CD4-positive, alpha-beta T cell (primary cell): ENCODE measurements around the gene FBXL13. TPM values are rescaled to one million over a fixed set of nuclear protein-coding genes. Genes with fewer than 3 reads are reported as not detected.
"Not testable (repeated sequence)": the region's sequence is repeated elsewhere in the genome, so short reads cannot be mapped to it uniquely, and the experiment has no call there.

ENCODE experiments used
- ATAC-seq: fragments of 200-7000 bp; cut with Tn5 transposase; one replicate; pipeline ENCODE4 v1.10.0; 2022; ENCODE audit warnings: mild to moderate bottlenecking; ENCODE audit not compliant: poor library complexity
- CTCF ChIA-PET: fragments of 350-600 bp; sonication (Branson Sonifier 250); formaldehyde crosslinking; loops from one replicate; lab custom pipeline; 2021; ENCODE audit warnings: antibody characterized with exemption, inconsistent platforms; lab: Charles Lee
- POLR2A ChIA-PET: fragments of 350-600 bp; sonication (Branson Sonifier 250); formaldehyde crosslinking; loops from one replicate; lab custom pipeline; 2021; ENCODE audit warnings: antibody characterized with exemption, inconsistent platforms; lab: Charles Lee
- DNase-seq, 14 experiments: peaks; one replicate each; pipeline ENCODE4 v3.0.0-alpha.2; 2013 to 2020; ENCODE audit warnings: mixed read lengths in 2 of 14
- H3K27ac ChIP-seq, 2 donors: one replicate each; pipeline versions ENCODE4 v1.5.1 to v1.7.0; 2013; ENCODE audit warnings: low read length in 2 of 2, low read depth in 1 of 2, mild to moderate bottlenecking in 1 of 2
- H3K27me3 ChIP-seq, 2 experiments: 1 replicate in 1 of 2; 2 replicates in 1 of 2; pipeline versions ENCODE4 v1.6.1 to v1.7.0; 2013; ENCODE audit warnings: low read length in 2 of 2, control low read depth in 1 of 2, mild to moderate bottlenecking in 1 of 2, moderate library complexity in 1 of 2; ENCODE audit not compliant: insufficient read depth in 2 of 2, control insufficient read depth in 1 of 2
- H3K36me3 ChIP-seq: one replicate; pipeline ENCODE4 v1.6.1; 2013; ENCODE audit warnings: low read length, control low read depth; ENCODE audit not compliant: insufficient read depth
- H3K4me1 ChIP-seq: one replicate; pipeline ENCODE4 v1.6.1; 2013; ENCODE audit warnings: low read length, control low read depth; ENCODE audit not compliant: insufficient read depth
- H3K4me3 ChIP-seq: one replicate; pipeline ENCODE4 v1.5.1; 2013; ENCODE audit warnings: mild to moderate bottlenecking, low read length, moderate library complexity
- H3K9me3 ChIP-seq, 2 experiments: 1 replicate in 1 of 2; 2 replicates in 1 of 2; pipeline versions ENCODE4 v1.6.1 to v1.7.0; 2013; ENCODE audit warnings: low read length in 2 of 2, mild to moderate bottlenecking in 2 of 2, control low read depth in 1 of 2, moderate library complexity in 1 of 2; ENCODE audit not compliant: control insufficient read depth in 1 of 2, insufficient read depth in 1 of 2
- H3K27ac Mint-ChIP-seq: one replicate; pipeline ENCODE4 v1.8.0; 2020; ENCODE audit warnings: mixed read lengths
- H3K27me3 Mint-ChIP-seq: one replicate; pipeline ENCODE4 v1.8.0; 2021; ENCODE audit warnings: mixed read lengths
- H3K36me3 Mint-ChIP-seq: one replicate; pipeline ENCODE4 v1.8.0; 2021; ENCODE audit warnings: low read depth, mixed read lengths
- H3K4me1 Mint-ChIP-seq: one replicate; pipeline ENCODE4 v1.8.0; 2021; ENCODE audit warnings: low read depth, mixed read lengths
- H3K4me3 Mint-ChIP-seq: one replicate; pipeline ENCODE4 v1.8.0; 2020; ENCODE audit warnings: mild to moderate bottlenecking, mixed read lengths
- H3K9me3 Mint-ChIP-seq: one replicate; pipeline ENCODE4 v1.8.0; 2020; ENCODE audit warnings: mixed read lengths
- intact Hi-C, 2 experiments: fragments of 100-400 bp; cut with DNase I in 1 of 2; cut with micrococcal nuclease in 1 of 2; formaldehyde crosslinking; loops; one replicate each; pipeline versions ENCODE4 v1.15.1 to v1.9.0; 2023 to 2025; cut with DNase I, micrococcal nuclease
- total RNA-seq, 174 experiments: library from RNA in 2 of 174; stranded (reverse) in 2 of 174; gene quantifications; one replicate each; pipeline ENCODE4 v1.2.3 and lab custom pipeline; 2021 to 2026
- TF ChIP-seq, protein P1 (sequence below): fragments of 200-600 bp; IDR thresholded peaks from one replicate; pipeline ENCODE4 v1.8.0; 2022; ENCODE audit warnings: antibody characterized with exemption, mild to moderate bottlenecking

Gene FBXL13
- total RNA-seq, 2 experiments from 2014 or later, result 0.89 to 1.4 TPM

DNA sequence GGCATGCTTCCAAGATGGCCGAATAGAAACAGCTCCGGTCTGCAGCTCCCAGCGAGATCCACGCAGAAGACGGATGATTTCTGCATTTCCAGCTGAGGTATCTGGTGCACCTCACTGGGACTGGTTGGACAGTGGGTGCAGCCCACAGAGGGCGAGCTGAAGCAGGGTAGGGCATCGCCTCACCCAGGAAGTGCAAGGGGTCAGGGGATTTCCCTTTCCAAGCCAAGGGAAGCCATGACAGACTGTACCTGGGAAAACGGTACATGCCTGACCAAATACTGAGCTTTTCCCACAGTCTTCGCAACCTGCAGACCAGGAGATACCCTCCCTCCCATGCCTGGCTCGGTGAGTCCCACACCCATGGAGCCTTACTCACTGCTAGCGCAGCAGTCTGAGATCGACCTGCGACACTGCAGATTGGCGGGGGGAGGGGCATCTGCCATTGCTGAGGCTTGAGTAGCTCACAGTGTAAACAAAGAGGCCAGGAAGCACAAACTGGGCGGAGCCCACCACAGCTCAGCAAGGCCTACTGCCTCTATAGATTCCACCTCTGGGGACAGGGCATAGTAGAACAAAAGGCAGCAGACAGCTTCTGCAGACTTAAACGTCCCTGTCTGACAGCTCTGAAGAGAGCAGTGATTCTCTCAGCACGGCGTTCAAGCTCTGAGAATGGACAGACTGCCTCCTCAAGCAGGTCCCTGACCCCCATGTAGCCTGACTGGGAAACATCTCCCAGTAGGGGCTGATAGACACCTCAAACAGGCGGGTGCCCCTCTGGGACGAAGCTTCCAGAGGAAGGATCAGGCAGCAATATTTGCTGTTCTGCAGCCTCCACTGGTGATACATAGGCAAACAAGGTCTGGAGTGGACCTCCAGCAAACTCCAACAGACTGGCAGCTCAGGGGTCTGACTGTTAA lies 36.5 kb downstream of the FBXL13 start:
- H3K4me1 Mint-ChIP-seq, H3K27ac Mint-ChIP-seq: not testable (repeated sequence)
- peak in 3 of 14 experiments; percentile 3 to 13 (median 11) for DNase-seq

DNA sequence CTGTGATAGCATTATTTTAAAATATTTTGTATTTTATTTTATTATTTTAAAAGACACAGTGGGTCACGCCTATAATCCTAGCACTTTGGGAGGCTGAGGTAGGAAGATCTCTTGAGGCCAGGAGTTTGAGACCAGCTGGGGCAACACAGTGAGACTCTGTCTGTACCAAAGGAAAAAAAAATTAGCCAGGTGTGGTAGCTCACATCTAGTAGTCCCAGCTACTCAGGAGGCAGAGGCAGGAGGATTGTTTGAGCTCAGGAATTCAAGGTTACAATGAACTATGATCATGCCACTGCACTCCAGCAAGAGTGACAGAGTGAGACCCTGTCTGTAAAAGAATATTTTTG lies 37.1 kb downstream of the FBXL13 start:
- no peaks in the 10 kb centered on the region for H3K36me3 Mint-ChIP-seq
- POLR2A ChIA-PET, result interaction anchor here (1.2 kb wide), 1 partner anchor 8 kb away, joined by 3 read pairs; no protein-coding TSS in a partner anchor

More for the DNA sequence above, 36.5 kb downstream of the FBXL13 start:
- H3K4me3 ChIP-seq, H3K4me3 Mint-ChIP-seq, H3K36me3 ChIP-seq, H3K36me3 Mint-ChIP-seq, H3K27me3 Mint-ChIP-seq, H3K27ac ChIP-seq, H3K9me3 Mint-ChIP-seq, H3K9me3 ChIP-seq, ATAC-seq, intact Hi-C loops, H3K4me1 ChIP-seq, H3K27me3 ChIP-seq, CTCF ChIA-PET: not testable (repeated sequence)
- POLR2A ChIA-PET, result interaction anchor here (1.2 kb wide), 1 partner anchor 9 kb away, joined by 3 read pairs; no protein-coding TSS in a partner anchor

DNA sequence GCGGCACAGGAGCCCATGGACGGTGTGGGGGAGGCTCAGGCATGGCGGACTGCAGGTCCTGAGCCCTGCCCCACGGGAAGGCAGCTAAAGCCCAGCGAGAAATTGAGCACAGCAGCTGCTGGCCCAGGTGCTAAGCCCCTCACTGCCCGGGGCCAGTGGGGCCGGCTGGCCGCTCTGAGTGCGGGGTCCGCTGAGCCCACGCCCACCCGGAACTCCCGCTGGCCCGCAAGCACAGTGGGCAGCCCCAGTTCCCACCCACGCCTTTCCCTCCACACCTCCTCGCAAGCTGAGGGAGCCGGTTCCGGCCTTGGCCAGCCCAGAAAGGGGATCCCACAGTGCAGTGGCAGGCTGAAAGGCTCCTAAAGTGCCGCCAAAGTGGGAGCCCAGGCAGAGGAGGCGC lies 40.3 kb downstream of the FBXL13 start:
- H3K4me3 Mint-ChIP-seq, ATAC-seq, H3K4me1 ChIP-seq, POLR2A ChIA-PET, H3K36me3 ChIP-seq, DNase-seq, CTCF ChIA-PET, H3K4me3 ChIP-seq, H3K27me3 Mint-ChIP-seq, H3K27ac Mint-ChIP-seq, intact Hi-C loops, H3K9me3 Mint-ChIP-seq, H3K9me3 ChIP-seq, H3K27ac ChIP-seq, H3K36me3 Mint-ChIP-seq, H3K27me3 ChIP-seq, H3K4me1 Mint-ChIP-seq: not testable (repeated sequence)

More for the DNA sequence above, 37.1 kb downstream of the FBXL13 start:
- Mint-ChIP-seq H3K27me3 (no peaks in the 10 kb centered on the region), H3K4me3 (no peak overlapping the region), H3K4me1 (no peaks in the 10 kb centered on the region), H3K9me3 (peaks cover 2% of the 10 kb centered on the region), H3K27ac (no peak overlapping the region)
- Histone ChIP-seq H3K27ac (no peak overlapping the region), H3K36me3 (no peaks in the 10 kb centered on the region), H3K27me3 (no peaks in the 10 kb centered on the region), H3K9me3 (no peaks in the 10 kb centered on the region), H3K4me1 (peaks cover 7% of the 10 kb centered on the region), H3K4me3 (no peak overlapping the region)
- TF ChIP-seq, protein P1, sequence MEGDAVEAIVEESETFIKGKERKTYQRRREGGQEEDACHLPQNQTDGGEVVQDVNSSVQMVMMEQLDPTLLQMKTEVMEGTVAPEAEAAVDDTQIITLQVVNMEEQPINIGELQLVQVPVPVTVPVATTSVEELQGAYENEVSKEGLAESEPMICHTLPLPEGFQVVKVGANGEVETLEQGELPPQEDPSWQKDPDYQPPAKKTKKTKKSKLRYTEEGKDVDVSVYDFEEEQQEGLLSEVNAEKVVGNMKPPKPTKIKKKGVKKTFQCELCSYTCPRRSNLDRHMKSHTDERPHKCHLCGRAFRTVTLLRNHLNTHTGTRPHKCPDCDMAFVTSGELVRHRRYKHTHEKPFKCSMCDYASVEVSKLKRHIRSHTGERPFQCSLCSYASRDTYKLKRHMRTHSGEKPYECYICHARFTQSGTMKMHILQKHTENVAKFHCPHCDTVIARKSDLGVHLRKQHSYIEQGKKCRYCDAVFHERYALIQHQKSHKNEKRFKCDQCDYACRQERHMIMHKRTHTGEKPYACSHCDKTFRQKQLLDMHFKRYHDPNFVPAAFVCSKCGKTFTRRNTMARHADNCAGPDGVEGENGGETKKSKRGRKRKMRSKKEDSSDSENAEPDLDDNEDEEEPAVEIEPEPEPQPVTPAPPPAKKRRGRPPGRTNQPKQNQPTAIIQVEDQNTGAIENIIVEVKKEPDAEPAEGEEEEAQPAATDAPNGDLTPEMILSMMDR, result no peak
- intact Hi-C loops, result no loop called here
- CTCF ChIA-PET, result no interaction called here
- ATAC-seq (no peak), DNase-seq (no peak)

DNA sequence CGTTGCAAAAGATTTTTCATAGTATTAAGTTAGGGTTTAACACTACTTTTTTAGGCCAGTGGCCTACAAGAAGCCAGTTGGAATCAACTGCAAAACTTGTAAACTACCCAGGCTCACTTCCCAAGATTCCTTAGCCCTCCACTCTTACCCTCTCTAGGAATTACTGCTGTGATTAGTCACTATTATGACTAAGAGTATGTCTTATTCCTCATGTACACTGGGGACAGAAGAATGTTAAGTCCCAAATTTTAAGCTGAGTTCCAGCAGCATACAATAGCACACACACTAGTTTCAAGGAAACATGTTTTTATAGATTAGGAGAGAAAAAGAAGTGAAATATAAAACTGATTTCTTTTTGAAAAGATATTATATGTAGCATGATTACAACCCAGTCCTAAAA lies 42.8 kb downstream of the FBXL13 start:
- H3K36me3 ChIP-seq, result no peaks in the 10 kb centered on the region
- no peaks in the 10 kb centered on the region for H3K9me3 ChIP-seq
- H3K4me3 ChIP-seq, result no peak overlapping the region
- Mint-ChIP-seq H3K4me3 (no peak overlapping the region), H3K9me3 (no peaks in the 10 kb centered on the region), H3K27me3 (no peaks in the 10 kb centered on the region), H3K36me3 (no peaks in the 10 kb centered on the region), H3K27ac (no peak overlapping the region), H3K4me1 (no peaks in the 10 kb centered on the region)
- DNase-seq (no peak), ATAC-seq (no peak)
- TF ChIP-seq, protein P1, result no peak
- H3K4me1 ChIP-seq, result no peaks in the 10 kb centered on the region
- intact Hi-C loops, result no loop called here
- ChIA-PET CTCF (no interaction called here), POLR2A (no interaction called here)
- no peaks in the 10 kb centered on the region for H3K27me3 ChIP-seq
- no peak overlapping the region for H3K27ac ChIP-seq
